Astrocyte of the cerebellum (primary cell): ENCODE measurements around the gene MRPS18B.

Experiments
- DNase-seq: peaks from one replicate; pipeline ENCODE4 v3.0.0-alpha.2; 2011; ENCODE audit warnings: low read depth
- H3K4me3 ChIP-seq: 2 replicates; pipeline ENCODE4 v1.5.1; 2011; ENCODE audit warnings: mild to moderate bottlenecking, low read depth, low read length, moderate library complexity
- in situ Hi-C: cut with HindIII; loops from 2 replicates; pipeline ENCODE4 v1.10.0; 2017; ENCODE audit warnings: low sequenced_read_pairs
- TF ChIP-seq, protein P1 (sequence below): IDR thresholded peaks from 2 replicates; pipeline ENCODE4 v1.5.1; 2012; ENCODE audit warnings: low read length, low read depth, moderate library complexity, mild to moderate bottlenecking; ENCODE audit errors: missing control alignments

MRPS18B gene

DNA sequence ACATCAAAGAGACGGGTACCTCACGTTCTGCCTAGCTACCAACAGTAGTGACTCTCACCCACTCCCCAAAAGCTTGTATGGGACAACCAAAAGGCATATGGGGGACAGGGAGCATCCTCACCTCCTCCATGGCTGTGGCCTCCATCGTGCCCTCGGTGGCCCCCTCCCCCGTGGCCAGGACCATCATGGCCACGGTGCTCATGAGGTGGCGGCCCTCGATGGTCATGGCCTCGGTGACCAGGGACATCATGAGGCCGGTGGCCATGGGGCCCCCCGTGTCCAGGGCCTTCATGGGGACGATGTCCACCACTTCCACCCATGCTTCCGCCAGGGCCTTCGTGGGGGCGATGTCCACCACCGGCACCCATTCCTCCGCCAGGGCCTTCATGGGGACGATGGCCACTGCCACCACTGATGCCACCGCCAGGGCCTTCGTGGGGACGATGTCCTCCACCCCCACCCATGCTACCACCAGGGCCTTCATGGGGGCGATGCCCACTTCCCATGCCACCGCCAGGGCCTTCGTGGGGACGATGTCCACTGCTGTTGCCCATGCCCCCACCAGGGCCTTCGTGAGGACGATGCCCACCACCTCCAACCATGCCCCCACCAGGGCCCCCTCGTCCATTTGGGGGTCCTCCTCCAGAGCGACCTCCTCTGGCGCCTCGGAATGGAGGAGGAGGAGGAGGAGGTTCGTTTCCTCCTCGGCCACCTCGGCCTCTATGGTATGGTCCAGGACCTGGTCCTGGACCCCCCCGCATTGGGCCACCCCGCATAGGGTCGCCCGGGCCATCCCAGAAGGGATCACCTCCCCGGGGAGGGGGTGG, 15.6 kb upstream of the MRPS18B start:
- in situ Hi-C loops = no loop called here
- TF ChIP-seq, protein P1, sequence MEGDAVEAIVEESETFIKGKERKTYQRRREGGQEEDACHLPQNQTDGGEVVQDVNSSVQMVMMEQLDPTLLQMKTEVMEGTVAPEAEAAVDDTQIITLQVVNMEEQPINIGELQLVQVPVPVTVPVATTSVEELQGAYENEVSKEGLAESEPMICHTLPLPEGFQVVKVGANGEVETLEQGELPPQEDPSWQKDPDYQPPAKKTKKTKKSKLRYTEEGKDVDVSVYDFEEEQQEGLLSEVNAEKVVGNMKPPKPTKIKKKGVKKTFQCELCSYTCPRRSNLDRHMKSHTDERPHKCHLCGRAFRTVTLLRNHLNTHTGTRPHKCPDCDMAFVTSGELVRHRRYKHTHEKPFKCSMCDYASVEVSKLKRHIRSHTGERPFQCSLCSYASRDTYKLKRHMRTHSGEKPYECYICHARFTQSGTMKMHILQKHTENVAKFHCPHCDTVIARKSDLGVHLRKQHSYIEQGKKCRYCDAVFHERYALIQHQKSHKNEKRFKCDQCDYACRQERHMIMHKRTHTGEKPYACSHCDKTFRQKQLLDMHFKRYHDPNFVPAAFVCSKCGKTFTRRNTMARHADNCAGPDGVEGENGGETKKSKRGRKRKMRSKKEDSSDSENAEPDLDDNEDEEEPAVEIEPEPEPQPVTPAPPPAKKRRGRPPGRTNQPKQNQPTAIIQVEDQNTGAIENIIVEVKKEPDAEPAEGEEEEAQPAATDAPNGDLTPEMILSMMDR = no peak
- no peak for DNase-seq
- H3K4me3 ChIP-seq = no peak overlapping the region

- no peak for DNase-seq
- TF ChIP-seq, protein P1 = no peak
- in situ Hi-C loops = no loop called here
- H3K4me3 ChIP-seq = no peak overlapping the region
Measured at GRCh38 chr6:30603961-30604360, 13.7 kb upstream of the MRPS18B start.

GRCh38 chr6:30610065-30610464, 7.6 kb upstream of the MRPS18B start:
- no peak for DNase-seq
- TF ChIP-seq, protein P1 = no peak
- in situ Hi-C loops = loop anchor here (5.0 kb wide), 1 partner anchor 48 kb away; no protein-coding TSS in a partner anchor
- H3K4me3 ChIP-seq = no peak overlapping the region

DNA sequence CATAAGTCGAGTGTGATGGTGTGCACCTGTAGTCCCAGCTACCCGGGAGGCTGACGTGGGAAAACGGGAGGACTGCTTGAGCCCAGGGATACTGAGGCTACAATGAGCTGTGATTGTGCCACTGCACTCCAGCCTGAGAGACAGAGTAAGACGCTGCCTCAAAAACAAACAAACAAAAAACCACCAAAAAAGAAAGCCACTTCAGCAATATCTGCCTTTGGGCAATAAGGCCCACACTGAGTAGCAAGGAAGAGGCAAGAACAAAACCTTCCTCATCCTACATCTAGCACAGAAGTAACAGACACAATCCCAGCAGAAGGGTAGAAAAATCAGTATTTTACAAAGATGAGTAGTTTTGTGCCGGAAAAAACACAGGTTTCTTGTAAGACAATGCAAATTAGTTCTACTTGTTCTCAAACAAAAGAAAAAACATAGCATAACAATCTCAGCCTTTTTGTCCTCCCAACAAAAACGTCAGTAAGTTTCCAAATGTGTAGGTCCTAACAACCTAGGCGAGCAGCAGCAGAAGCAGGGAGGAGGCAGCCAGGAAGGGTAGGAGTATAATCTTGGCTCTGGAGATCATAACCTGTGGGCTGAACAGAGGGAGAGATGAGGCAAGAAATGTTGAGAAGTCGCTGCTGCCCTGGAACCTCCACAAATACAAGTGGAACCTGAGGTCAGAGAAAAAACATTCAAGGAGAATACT, 6.3 kb upstream of the MRPS18B start:
- DNase-seq = no peak
- in situ Hi-C loops = loop anchor here (5.0 kb wide), 1 partner anchor 49 kb away; no protein-coding TSS in a partner anchor
- H3K4me3 ChIP-seq = no peak overlapping the region
- TF ChIP-seq, protein P1 = no peak

- in situ Hi-C loops = loop anchor here (5.0 kb wide), 1 partner anchor 50 kb away; no protein-coding TSS in a partner anchor
- DNase-seq = no peak
- no peak overlapping the region for H3K4me3 ChIP-seq
- TF ChIP-seq, protein P1 = no peak
Measured at GRCh38 chr6:30611856-30612194, 5.8 kb upstream of the MRPS18B start.

GRCh38 chr6:30612213-30612612, 5.4 kb upstream of the MRPS18B start:
- no peak overlapping the region for H3K4me3 ChIP-seq
- no peak for DNase-seq
- TF ChIP-seq, protein P1 = peak; percentile 44
- in situ Hi-C loops = loop anchor here (5.0 kb wide), 1 partner anchor 50 kb away; no protein-coding TSS in a partner anchor
